H9 (cell line): ENCODE data around the gene LINC01488. TPM values are rescaled to one million over a fixed set of nuclear protein-coding genes. Genes with fewer than 3 reads are reported as not detected.

Experiments
- DNase-seq: peaks from one replicate; pipeline ENCODE4 v3.0.0-alpha.2; 2017
- H2AFZ ChIP-seq: one replicate; pipeline ENCODE4 v1.6.1; 2013; ENCODE audit warnings: mild to moderate bottlenecking, low read length, control low read depth, moderate library complexity
- H2AK5ac ChIP-seq: 2 replicates; pipeline ENCODE4 v1.6.1; 2013; ENCODE audit warnings: low read length, control low read depth, mixed read lengths; ENCODE audit not compliant: insufficient read length
- H2BK120ac ChIP-seq: one replicate; pipeline ENCODE4 v1.6.1; 2013; ENCODE audit warnings: low read depth, mild to moderate bottlenecking, low read length, control low read depth, inconsistent platforms; ENCODE audit not compliant: poor library complexity, severe bottlenecking
- H2BK12ac ChIP-seq: 2 replicates; pipeline ENCODE4 v1.6.1; 2013; ENCODE audit warnings: low read length, control low read depth, mixed read lengths, low read depth; ENCODE audit not compliant: insufficient read length
- H2BK15ac ChIP-seq: 2 replicates; pipeline ENCODE4 v1.6.1; 2013; ENCODE audit warnings: low read depth, low read length, control low read depth
- H2BK20ac ChIP-seq: one replicate; pipeline ENCODE4 v1.6.1; 2013; ENCODE audit warnings: low read depth, mild to moderate bottlenecking, low read length, control low read depth, inconsistent platforms; ENCODE audit not compliant: poor library complexity, severe bottlenecking
- H2BK5ac ChIP-seq: 2 replicates; pipeline ENCODE4 v1.6.1; 2013; ENCODE audit warnings: low read length, control low read depth, mixed read lengths; ENCODE audit not compliant: insufficient read length
- H3K14ac ChIP-seq: 2 replicates; pipeline ENCODE4 v1.6.1; 2013; ENCODE audit warnings: low read length, control low read depth; ENCODE audit not compliant: insufficient read depth
- H3K18ac ChIP-seq: 2 replicates; pipeline ENCODE4 v1.6.1; 2013; ENCODE audit warnings: low read depth, mild to moderate bottlenecking, mixed read lengths, low read length, control low read depth; ENCODE audit not compliant: insufficient read length
- H3K23ac ChIP-seq: 2 replicates; pipeline ENCODE4 v1.6.1; 2013; ENCODE audit warnings: low read length, control low read depth, mixed read lengths, low read depth; ENCODE audit not compliant: insufficient read length
- H3K23me2 ChIP-seq: 2 replicates; pipeline ENCODE4 v1.6.1; 2013; ENCODE audit warnings: low read depth, mild to moderate bottlenecking, mixed read lengths, low read length, control low read depth; ENCODE audit not compliant: insufficient read length, poor library complexity, severe bottlenecking
- H3K27ac ChIP-seq: 2 replicates; pipeline ENCODE4 v1.5.1; 2013; ENCODE audit warnings: low read length, control low read depth, mixed read lengths, low read depth; ENCODE audit not compliant: insufficient read length
- H3K27me3 ChIP-seq: 2 replicates; pipeline ENCODE4 v1.6.1; 2013; ENCODE audit warnings: low read length, control low read depth, inconsistent platforms; ENCODE audit not compliant: insufficient read depth
- H3K4ac ChIP-seq: 2 replicates; pipeline ENCODE4 v1.6.1; 2013; ENCODE audit warnings: low read depth, mild to moderate bottlenecking, control low read depth, inconsistent platforms, low read length, moderate library complexity
- H3K4me1 ChIP-seq: 2 replicates; pipeline ENCODE4 v1.6.1; 2013; ENCODE audit warnings: low read length, control low read depth, inconsistent platforms; ENCODE audit not compliant: insufficient read depth
- H3K4me2 ChIP-seq: 2 replicates; pipeline ENCODE4 v1.6.1; 2013; ENCODE audit warnings: low read length, control low read depth, mixed read lengths; ENCODE audit not compliant: insufficient read length, insufficient read depth
- H3K56ac ChIP-seq: 2 replicates; pipeline ENCODE4 v1.6.1; 2013; ENCODE audit warnings: low read depth, mild to moderate bottlenecking, mixed read lengths, low read length, control low read depth; ENCODE audit not compliant: insufficient read length
- H3K79me1 ChIP-seq: 2 replicates; pipeline ENCODE4 v1.6.1; 2013; ENCODE audit warnings: low read depth, mild to moderate bottlenecking, moderate library complexity, low read length, control low read depth, inconsistent platforms; ENCODE audit not compliant: insufficient read depth, poor library complexity, severe bottlenecking
- H3K79me2 ChIP-seq: 2 replicates; pipeline ENCODE4 v1.6.1; 2013; ENCODE audit warnings: low read length, control low read depth, inconsistent platforms; ENCODE audit not compliant: insufficient read depth
- H3K9ac ChIP-seq: 2 replicates; pipeline ENCODE4 v1.6.1; 2013; ENCODE audit warnings: low read length, control low read depth, mixed read lengths; ENCODE audit not compliant: insufficient read length; ENCODE audit errors: extremely low read depth
- H3K9me3 ChIP-seq: one replicate; pipeline ENCODE4 v1.6.1; 2013; ENCODE audit warnings: low read depth, low read length, inconsistent platforms; ENCODE audit not compliant: control insufficient read depth
- H3T11ph ChIP-seq: one replicate; pipeline ENCODE4 v1.6.1; 2013; ENCODE audit warnings: mild to moderate bottlenecking, low read length, control low read depth, inconsistent platforms
- H4K20me1 ChIP-seq: one replicate; pipeline ENCODE4 v1.6.1; 2013; ENCODE audit not compliant: control insufficient read depth, insufficient read length, insufficient read depth
- H4K5ac ChIP-seq: 2 replicates; pipeline ENCODE4 v1.6.1; 2013; ENCODE audit warnings: low read depth, mild to moderate bottlenecking, mixed read lengths, low read length, control low read depth; ENCODE audit not compliant: insufficient read length
- H4K8ac ChIP-seq: replicated peaks from 2 replicates; pipeline ENCODE4 v1.6.1; 2013; ENCODE audit warnings: low read length, control low read depth, mixed read lengths, low read depth; ENCODE audit not compliant: insufficient read length
- H4K91ac ChIP-seq: 2 replicates; pipeline ENCODE4 v1.6.1; 2013; ENCODE audit warnings: low read depth, mild to moderate bottlenecking, moderate library complexity, mixed read lengths, low read length, control low read depth; ENCODE audit not compliant: insufficient read length
- H3K27ac Mint-ChIP-seq, 3 experiments: 2 replicates in 2 of 3; 3 replicates in 1 of 3; pipeline ENCODE4 v1.8.0; 2020 to 2021; ENCODE audit warnings: mixed read lengths in 3 of 3, mild to moderate bottlenecking in 1 of 3, moderate library complexity in 1 of 3
- H3K27me3 Mint-ChIP-seq: 2 replicates; pipeline ENCODE4 v1.8.0; 2021; ENCODE audit warnings: low read depth, mild to moderate bottlenecking, moderate library complexity, mixed read lengths
- H3K36me3 Mint-ChIP-seq, 3 experiments: 2 replicates in 2 of 3; 3 replicates in 1 of 3; pipeline ENCODE4 v1.8.0; 2020 to 2021; ENCODE audit warnings: low read depth in 3 of 3, mixed read lengths in 3 of 3; ENCODE audit not compliant: insufficient read depth in 1 of 3
- H3K4me1 Mint-ChIP-seq, 2 experiments: 2 replicates each; pipeline ENCODE4 v1.8.0; 2020; ENCODE audit warnings: mixed read lengths in 2 of 2
- H3K4me3 Mint-ChIP-seq, 2 experiments: 2 replicates in 1 of 2; 3 replicates in 1 of 2; pipeline ENCODE4 v1.8.0; 2020 to 2021; ENCODE audit warnings: mild to moderate bottlenecking in 2 of 2, mixed read lengths in 2 of 2, moderate library complexity in 1 of 2
- H3K9me3 Mint-ChIP-seq, 2 experiments: 2 replicates in 1 of 2; 3 replicates in 1 of 2; pipeline ENCODE4 v1.8.0; 2020; ENCODE audit warnings: mild to moderate bottlenecking in 2 of 2, mixed read lengths in 2 of 2, moderate library complexity in 1 of 2
- WGBS: extraction: QIAGEN DNeasy Blood & Tissue Kit; methylation state at CpG from one replicate; pipeline ENCODE4 v1.1.7; 2013; ENCODE audit warnings: missing lambda C conversion rate, low lambda C conversion rate, mixed read lengths; ENCODE audit not compliant: insufficient read length; ENCODE audit errors: extremely low coverage; 5-methylcytosine and 5-hydroxymethylcytosine counted together
- total RNA-seq: library from RNA; stranded (reverse); gene quantifications from 2 replicates; pipeline ENCODE4 v1.2.1, GENCODE V29; 2021
- TF ChIP-seq, protein P1 (sequence below): fragments of 200-600 bp; sonication (generic); conservative IDR thresholded peaks from 3 replicates; pipeline ENCODE4 v1.8.0; 2021; ENCODE audit warnings: antibody characterized with exemption, mild to moderate bottlenecking

The LINC01488 gene
- total RNA-seq, 1 experiment from 2014 or later: not detected

DNA sequence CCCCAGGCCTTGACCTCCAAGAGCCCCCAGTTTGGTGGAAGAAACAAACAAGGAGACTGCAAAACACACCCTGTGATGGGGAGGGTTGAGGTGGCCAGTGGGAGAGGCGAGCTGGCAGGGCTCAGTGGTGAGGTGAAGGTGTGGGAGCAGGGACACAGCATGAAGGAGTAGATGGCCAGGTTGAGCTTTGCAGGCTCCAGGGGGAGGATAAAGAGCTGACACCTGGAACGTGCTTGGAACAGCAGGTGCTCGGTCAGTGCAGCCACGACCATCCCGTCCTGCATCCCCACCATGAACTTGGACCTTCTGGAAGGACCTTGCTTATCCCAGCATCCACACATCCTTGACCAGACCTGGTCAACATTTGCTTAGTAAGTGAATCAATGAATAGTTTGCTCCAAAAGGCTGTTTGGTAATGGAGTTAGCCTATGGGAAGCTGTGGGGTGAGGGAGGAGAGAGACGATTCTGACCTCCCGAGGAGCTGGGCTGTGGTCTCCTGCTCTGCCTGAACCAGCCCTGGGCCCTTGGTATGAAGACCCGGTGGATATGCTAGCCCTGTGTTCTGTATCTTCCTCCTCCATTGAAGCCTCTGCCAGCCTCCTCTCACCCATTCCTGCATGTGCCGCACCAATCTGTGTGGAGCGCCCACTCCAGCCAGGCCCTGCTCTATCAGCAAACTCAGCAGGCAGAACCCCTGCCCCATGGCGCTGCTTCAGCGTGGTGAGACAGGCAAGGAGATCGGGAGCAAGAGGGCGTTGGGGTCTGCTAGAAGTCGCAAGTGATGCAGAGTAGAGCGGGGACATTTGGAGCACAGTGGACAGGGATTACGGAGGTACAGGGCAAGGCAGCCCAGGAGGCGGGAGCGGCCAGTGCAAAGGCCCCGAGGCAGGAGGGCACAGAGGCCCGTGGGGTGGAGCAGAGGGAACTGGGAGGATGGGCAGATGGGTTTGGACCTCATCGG, 9.9 kb downstream of the LINC01488 start:
- H3K56ac ChIP-seq: no peak overlapping the region
- no peak overlapping the region for H2BK5ac ChIP-seq
- no CpG with 5 or more reads among the region's 22 CpGs for WGBS
- no peak overlapping the region for H3K14ac ChIP-seq
- H3K4me2 ChIP-seq: no peak overlapping the region
- H2AFZ ChIP-seq: no peak overlapping the region
- no peak overlapping the region for H2BK120ac ChIP-seq
- no peak overlapping the region for H3T11ph ChIP-seq
- H3K4me3 Mint-ChIP-seq: no peak overlapping the region
- H2BK20ac ChIP-seq: no peak overlapping the region
- no peak overlapping the region for H3K9ac ChIP-seq
- H3K23me2 ChIP-seq: no peaks in the 10 kb centered on the region
- peak overlapping the region in 2 of 3 experiments; percentile 44 to 65; a peak in 2 of 7 replicates for H3K27ac Mint-ChIP-seq
- H4K8ac ChIP-seq: no peak overlapping the region
- no peaks in the 10 kb centered on the region for H3K79me1 ChIP-seq
- H3K27me3 Mint-ChIP-seq: peaks cover 10% of the 10 kb centered on the region
- H4K91ac ChIP-seq: no peak overlapping the region
- H3K4ac ChIP-seq: no peak overlapping the region
- TF ChIP-seq, protein P1, sequence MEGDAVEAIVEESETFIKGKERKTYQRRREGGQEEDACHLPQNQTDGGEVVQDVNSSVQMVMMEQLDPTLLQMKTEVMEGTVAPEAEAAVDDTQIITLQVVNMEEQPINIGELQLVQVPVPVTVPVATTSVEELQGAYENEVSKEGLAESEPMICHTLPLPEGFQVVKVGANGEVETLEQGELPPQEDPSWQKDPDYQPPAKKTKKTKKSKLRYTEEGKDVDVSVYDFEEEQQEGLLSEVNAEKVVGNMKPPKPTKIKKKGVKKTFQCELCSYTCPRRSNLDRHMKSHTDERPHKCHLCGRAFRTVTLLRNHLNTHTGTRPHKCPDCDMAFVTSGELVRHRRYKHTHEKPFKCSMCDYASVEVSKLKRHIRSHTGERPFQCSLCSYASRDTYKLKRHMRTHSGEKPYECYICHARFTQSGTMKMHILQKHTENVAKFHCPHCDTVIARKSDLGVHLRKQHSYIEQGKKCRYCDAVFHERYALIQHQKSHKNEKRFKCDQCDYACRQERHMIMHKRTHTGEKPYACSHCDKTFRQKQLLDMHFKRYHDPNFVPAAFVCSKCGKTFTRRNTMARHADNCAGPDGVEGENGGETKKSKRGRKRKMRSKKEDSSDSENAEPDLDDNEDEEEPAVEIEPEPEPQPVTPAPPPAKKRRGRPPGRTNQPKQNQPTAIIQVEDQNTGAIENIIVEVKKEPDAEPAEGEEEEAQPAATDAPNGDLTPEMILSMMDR: no peak
- H3K79me2 ChIP-seq: no peaks in the 10 kb centered on the region
- no peak overlapping the region for H3K18ac ChIP-seq
- no peak overlapping the region for H2AK5ac ChIP-seq
- no peak overlapping the region for H3K27ac ChIP-seq
- H3K27me3 ChIP-seq: no peaks in the 10 kb centered on the region
- H3K9me3 ChIP-seq: no peaks in the 10 kb centered on the region
- no peaks in the 10 kb centered on the region for H4K20me1 ChIP-seq
- peaks cover 0 to 6% of the 10 kb centered on the region in 2 experiments; a peak in 1 of 4 replicates for H3K4me1 Mint-ChIP-seq
- no peak overlapping the region for H3K23ac ChIP-seq
- no peak overlapping the region for H4K5ac ChIP-seq
- H2BK12ac ChIP-seq: no peak overlapping the region
- H3K36me3 Mint-ChIP-seq: no peaks in the 10 kb centered on the region
- H2BK15ac ChIP-seq: no peak overlapping the region
- H3K9me3 Mint-ChIP-seq: no peaks in the 10 kb centered on the region
- H3K4me1 ChIP-seq: no peaks in the 10 kb centered on the region
- DNase-seq: no peak
